T-helper 1 cell (primary cell): ENCODE data around the gene KDM4D.
A peak's percentile ranks its signal among the peaks of the same experiment; 100 is the strongest.
"Not testable (repeated sequence)": the region's sequence is repeated elsewhere in the genome, so short reads cannot be mapped to it uniquely, and the experiment has no call there.

Experiments
- DNase-seq, 5 donors: peaks; one replicate each; pipeline ENCODE4 v3.0.0-alpha.2; 2012 to 2020

KDM4D gene

DNA sequence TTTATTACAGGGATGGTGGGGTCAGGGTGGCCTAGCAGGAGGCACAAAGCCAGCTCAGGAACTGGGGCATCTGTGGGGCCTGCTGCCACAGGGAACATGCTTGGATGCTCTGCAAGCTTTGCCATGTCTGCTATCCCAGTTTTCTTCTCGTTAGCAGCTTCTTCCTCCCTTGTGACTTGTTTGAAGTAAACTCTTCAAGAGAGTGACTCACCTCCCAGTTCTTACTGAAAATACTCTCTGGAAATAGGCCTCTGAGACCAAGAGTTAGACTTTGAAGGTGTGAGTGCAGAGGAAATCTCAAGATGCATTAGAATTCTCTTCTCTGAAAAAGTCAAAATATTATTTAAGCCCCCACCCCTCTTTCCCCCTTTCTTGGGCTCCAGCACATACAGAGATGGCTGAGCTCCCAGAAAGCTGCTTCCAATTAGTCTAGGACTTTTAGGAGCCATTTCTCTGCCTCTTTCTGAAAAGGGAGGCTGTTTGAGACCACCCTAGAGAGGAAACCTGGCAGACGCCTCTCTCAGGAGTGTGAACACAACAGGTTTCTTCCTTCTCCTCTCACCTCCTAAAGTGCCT is 15.3 kb upstream of the KDM4D start:
- no peak for DNase-seq

DNA sequence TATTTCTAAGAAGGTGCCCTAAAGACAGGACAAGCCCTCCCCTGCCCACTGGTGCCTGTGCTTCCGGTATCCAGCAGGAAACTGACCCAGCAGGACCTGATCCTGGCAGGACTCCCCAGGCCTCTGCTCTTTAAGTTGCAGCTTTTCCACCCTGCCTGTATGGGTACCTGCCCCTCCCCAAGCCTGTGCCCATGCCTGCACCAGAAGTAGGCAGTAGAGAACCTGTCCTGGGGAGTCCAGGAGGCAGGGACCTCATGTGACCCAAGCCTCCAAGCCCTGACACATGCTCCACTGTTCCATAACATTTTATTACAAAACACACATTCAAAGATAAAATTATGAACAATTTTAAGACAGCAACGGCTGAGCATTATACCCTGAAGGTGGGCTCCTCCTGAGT is 14.3 kb upstream of the KDM4D start:
- no peak for DNase-seq

DNA sequence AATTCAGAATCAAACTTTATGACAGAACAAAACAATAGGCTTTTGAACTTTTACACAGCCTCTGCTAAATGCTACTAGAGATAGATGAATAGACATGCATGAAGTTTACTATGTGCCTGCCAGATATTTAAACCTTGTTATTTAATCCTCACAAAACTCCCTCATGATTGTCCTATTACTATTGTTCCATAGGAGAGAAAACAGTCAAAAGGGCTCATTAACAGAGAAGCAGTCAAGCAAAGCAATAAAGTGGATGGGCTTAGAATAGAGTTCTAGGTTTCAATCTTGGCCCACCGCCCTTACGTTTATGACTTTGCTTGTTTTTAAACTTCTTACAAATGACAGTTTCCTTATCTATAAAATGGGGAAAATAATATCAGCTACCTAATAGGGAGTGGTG is 13.0 kb upstream of the KDM4D start:
- no peak for DNase-seq

- DNase-seq: no peak
Observed at GRCh38 chr11:94961255-94961654, 12.3 kb upstream of the KDM4D start.

- no peak for DNase-seq
Observed at GRCh38 chr11:94964934-94965333, 8.6 kb upstream of the KDM4D start.

DNA sequence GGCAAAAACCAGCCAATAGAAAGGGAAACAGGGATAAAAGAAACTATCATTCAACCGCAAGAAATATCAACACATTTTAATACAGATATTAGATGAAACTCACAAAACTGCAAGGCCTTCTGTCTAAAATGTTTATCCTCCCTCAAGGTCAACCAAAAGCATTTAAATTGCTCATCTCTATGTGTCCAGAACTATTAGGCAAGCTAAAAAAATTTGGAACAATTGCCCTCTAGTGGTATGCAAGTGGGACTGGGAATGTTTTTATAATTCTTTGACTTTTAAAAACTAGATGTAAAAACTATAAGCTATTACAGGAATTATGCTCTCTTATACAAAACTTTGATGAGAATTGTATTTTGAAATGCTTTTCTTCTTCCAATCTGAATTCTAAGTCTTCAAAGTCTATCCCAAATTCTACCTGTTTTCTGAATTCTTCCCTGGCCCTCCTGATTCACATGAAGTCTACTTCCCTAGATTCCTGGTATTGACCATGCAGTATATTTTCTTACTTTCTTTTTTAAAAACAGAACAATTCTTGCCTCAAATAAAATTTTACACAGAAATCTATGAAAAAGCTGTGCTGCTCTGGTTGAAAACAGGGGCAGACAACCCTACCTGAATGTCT is 5.1 kb upstream of the KDM4D start:
- DNase-seq: no peak

- no peak for DNase-seq
Observed at GRCh38 chr11:94972700-94973098, 810 bp upstream of the KDM4D start.

DNA sequence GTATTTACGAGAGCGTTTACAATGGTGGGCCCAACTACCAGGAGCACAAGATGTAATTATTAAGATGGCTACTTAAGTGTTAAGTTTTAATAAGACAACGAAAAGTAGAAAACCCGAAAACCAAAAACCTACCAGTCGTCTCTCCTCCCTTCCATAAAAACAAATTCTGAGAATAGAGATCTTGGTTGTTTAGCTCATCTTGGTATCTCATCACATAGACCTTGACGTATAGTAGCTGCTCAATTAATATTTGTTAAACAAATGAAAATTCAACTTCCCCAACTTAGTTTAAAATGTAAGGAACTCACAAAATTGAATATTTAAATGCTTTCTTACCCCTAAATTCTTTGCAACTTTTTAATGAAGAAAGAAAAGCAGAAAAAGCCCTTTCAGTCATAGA is 669 bp downstream of the KDM4D start:
- no peak for DNase-seq

- DNase-seq: no peak
Observed at GRCh38 chr11:94975599-94975998, 2.1 kb downstream of the KDM4D start.

- DNase-seq: no peak
Observed at GRCh38 chr11:94987378-94987777, 13.9 kb downstream of the KDM4D start.

- peak in 1 of 5 donors; percentile 6 for DNase-seq
Observed at GRCh38 chr11:94988748-94989147, 15.2 kb downstream of the KDM4D start.

- DNase-seq: no peak
Observed at GRCh38 chr11:94993400-94993943, 20.0 kb downstream of the KDM4D start.

DNA sequence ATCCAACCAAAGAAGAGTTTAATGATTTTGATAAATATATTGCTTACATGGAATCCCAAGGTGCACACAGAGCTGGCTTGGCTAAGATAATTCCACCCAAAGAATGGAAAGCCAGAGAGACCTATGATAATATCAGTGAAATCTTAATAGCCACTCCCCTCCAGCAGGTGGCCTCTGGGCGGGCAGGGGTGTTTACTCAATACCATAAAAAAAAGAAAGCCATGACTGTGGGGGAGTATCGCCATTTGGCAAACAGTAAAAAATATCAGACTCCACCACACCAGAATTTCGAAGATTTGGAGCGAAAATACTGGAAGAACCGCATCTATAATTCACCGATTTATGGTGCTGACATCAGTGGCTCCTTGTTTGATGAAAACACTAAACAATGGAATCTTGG is 23.9 kb downstream of the KDM4D start:
- DNase-seq: no peak

DNA sequence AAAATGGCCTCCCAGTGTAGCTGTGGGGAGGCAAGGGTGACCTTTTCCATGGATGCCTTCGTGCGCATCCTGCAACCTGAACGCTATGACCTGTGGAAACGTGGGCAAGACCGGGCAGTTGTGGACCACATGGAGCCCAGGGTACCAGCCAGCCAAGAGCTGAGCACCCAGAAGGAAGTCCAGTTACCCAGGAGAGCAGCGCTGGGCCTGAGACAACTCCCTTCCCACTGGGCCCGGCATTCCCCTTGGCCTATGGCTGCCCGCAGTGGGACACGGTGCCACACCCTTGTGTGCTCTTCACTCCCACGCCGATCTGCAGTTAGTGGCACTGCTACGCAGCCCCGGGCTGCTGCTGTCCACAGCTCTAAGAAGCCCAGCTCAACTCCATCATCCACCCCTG is 24.8 kb downstream of the KDM4D start:
- no peak for DNase-seq

- no peak for DNase-seq
Observed at GRCh38 chr11:95003716-95004115, 30.2 kb downstream of the KDM4D start.

DNA sequence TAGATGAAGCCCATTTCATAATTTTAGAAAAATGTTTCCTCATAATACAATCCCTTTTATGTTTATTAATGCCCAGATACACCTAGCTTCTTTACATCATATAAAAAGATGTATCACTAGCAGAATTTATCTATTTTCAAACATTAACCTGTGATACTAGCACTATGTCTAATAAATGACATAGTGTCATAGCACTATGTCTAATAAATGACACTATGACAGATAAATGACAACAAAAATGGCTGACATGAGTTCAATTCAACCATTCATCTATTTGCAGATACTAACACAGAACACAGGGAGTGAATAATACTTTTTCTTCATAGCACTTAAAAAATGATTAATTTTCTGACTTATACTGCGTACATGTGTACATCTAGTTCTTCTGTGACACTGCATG is 32.1 kb downstream of the KDM4D start:
- DNase-seq: no peak

DNA sequence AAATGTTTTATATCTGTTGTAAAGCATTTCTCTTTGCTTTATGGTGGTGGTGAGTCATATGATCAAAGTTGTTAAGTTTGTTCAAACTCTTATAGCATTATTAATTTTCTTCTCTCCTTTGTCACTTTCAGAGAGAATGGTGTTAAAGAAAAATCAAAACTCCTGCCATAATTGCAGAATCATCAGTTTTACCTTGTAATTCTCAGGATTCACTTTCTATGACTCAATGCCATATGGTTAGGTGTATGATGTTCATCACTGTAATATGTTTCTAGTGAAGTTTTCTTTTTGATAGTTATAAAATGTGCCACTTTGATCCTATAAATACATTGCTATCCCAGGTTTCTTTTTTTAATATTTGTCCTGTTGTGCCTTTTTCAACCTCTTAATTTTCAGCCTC is 37.9 kb downstream of the KDM4D start:
- no peak for DNase-seq

DNA sequence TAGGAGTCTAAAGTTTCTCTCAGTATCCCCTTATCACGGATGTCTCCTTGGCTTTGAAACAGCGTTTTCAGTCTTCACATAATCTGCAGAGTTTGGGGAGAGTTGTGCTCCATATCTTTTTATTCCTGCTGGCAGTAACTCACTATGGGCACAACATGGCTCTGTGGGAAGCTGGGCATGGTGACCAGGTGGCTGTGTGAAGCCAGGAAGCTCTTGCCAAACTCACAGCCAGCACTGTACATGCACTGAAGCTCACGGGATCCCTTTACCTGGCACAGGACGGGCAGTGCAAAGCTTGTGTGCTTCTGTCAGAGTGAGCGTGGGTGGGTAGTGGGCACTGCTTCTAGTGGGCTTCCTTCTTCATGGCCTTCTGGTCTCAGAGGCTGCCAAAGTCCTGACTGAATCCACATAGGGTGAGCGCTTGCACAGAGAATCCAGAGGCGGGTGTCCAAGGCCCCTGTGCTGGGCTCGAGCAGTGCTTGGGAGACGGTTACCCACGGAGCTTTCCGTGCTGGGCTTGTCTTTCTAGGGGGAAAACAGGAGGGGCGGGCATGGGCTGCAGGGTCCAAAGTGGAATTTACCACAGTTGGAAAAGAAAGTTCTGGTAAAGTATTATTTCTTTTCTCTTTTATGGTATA is 40.8 kb downstream of the KDM4D start:
- no peak for DNase-seq

- DNase-seq: no peak
Observed at GRCh38 chr11:95016139-95016538, 42.6 kb downstream of the KDM4D start.

DNA sequence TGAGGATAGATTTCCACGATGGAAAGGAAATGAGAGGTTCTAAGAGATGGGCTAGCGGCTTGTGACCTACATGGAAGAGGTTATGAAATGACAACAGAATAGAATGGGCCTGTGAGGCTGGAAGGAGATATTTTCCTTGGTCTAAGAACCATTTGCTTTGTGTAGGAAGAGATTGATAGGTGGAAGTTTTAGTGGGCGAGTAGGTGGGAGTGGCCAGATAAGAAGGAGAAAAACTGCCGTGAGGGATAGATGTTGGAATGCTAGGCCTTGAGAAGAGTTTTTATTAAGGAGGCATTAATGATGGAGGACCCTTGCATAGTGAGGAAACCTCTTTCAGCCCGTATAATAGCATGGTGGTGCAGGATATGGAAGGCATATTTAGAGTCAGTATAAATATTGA is 48.0 kb downstream of the KDM4D start:
- not testable (repeated sequence) for DNase-seq

GRCh38 chr11:95024958-95025357 is 51.4 kb downstream of the KDM4D start, which contains the start of gene KDM4E:
KDM4E (plus strand) TSS chr11:95025258; CDS start chr11:95025558, 300 bp downstream.
- no peak for DNase-seq

DNA sequence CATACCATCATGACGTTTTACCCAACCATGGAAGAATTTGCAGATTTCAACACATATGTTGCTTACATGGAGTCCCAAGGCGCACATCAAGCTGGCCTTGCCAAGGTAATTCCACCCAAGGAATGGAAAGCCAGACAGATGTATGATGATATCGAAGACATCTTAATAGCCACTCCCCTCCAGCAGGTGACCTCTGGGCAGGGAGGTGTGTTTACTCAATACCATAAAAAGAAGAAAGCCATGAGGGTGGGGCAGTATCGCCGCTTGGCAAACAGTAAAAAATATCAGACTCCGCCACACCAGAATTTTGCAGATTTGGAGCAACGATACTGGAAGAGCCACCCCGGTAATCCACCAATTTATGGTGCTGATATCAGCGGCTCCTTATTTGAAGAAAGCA is 52.1 kb downstream of the KDM4D start:
- not testable (repeated sequence) for DNase-seq

- no peak for DNase-seq
Observed at GRCh38 chr11:95028357-95028756, 54.8 kb downstream of the KDM4D start.

GRCh38 chr11:95033051-95033450 is 59.5 kb downstream of the KDM4D start:
- no peak for DNase-seq
